Measurements from ENCODE around the gene DLX3.
"Not testable (repeated sequence)": the region's sequence is repeated elsewhere in the genome, so short reads cannot be mapped to it uniquely, and the experiment has no call there.

DLX3 gene
- 0 reads per million in 3 donors for total RNA-seq

GRCh38 chr17:49995055-49995738 is at the start of gene DLX3:
Gene DLX3, minus strand, starts transcription at chr17:49995224. Its CDS starts 226 bp downstream, at chr17:49994998.
- Histone ChIP-seq H3K27ac (ENCODE audit: insufficient read depth, low read length, poor library complexity, severe bottlenecking) (no peak within 1 kb of the TSS), H3K36me3 (ENCODE audit: control insufficient read depth, insufficient read depth, low read length) (no peaks in the 10 kb centered on the region), H3K4me3 (ENCODE audit: insufficient read depth, low read depth, low read length, poor library complexity, severe bottlenecking) (peak within 1 kb of the TSS; percentile 53), H3K4me1 (ENCODE audit: control insufficient read depth, insufficient read depth, low read length, poor library complexity, severe bottlenecking) (peaks cover 29% of the 10 kb centered on the region), H3K9me3 (ENCODE audit: control insufficient read depth, low read length) (no peaks in the 10 kb centered on the region), H3K27me3 (replicated peaks; ENCODE audit: control insufficient read depth, insufficient read depth, low read length, poor library complexity, severe bottlenecking) (peaks cover 61% of the 10 kb centered on the region)
- no peak for DNase-seq

DNA sequence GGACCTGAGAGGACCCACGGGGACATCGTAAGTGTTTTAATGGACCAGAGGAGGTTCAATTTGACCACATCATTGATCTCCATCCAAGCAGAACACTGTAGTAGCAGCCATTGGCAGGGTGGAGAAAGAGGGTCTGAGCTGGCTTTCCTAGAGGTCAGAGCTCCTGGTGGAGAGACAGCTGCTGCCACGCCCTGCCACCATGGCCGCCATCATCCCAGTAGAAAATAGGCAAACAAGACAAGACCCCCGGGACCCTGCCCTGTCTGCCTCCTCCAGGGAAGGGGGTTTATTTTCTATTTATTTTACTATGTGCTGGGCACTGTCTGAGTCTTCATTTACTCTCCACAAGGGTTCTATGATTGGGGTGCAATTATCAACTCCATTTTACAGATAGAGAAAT is 49.5 kb upstream of the DLX3 start:
- Histone ChIP-seq H3K36me3 (ENCODE audit: control insufficient read depth, insufficient read depth, low read length) (no peaks in the 10 kb centered on the region), H3K27me3 (replicated peaks; ENCODE audit: control insufficient read depth, insufficient read depth, low read length, poor library complexity, severe bottlenecking) (no peaks in the 10 kb centered on the region), H3K4me3 (ENCODE audit: insufficient read depth, low read depth, low read length, poor library complexity, severe bottlenecking) (no peak overlapping the region), H3K4me1 (ENCODE audit: control insufficient read depth, insufficient read depth, low read length, poor library complexity, severe bottlenecking) (no peaks in the 10 kb centered on the region), H3K9me3 (ENCODE audit: control insufficient read depth, low read length) (no peaks in the 10 kb centered on the region), H3K27ac (ENCODE audit: insufficient read depth, low read length, poor library complexity, severe bottlenecking) (no peak overlapping the region)
- DNase-seq = no peak

DNA sequence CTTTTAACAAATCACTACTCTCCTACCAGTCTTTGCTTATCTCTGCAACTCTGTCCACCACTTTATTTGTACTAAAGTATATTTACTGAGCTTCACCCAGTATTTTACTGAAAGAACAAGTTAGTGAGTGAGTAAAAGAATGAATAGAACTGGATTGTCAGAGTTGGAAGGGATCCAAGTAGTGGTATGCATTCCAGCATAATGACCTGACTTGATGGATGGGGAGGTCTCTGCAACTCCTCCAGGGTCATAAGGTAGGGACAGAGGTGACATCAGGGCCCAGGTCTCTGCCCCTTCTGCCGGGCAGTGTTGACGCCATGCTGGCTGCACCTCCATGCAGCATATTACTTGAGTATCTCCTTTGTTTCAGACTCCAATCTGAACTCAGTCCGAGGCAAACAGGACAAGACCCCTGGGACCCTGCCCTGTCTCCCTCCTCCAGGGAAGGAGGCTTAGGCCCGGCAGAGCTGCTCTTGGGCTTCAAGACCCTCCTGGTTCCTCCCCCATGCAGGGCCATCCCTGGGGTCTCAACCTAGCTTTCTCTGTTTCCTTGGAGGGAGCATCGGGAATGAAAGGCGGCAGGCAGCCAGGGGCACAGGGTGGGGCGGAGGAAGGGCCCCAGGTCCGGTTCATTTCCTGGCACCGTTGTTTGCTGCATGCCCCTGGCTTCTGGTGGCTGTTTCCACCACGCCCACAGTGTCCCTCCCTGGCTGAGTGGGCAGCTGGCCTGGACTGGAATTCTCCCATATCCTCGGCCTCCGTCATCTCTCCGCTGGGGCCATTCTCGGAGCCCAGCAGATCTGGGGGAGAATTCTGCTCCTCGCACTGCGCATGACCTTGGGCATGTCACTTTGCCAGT is 48.5 kb upstream of the DLX3 start:
- no peaks in the 10 kb centered on the region for H3K9me3 ChIP-seq (ENCODE audit: control insufficient read depth, low read length)
- no peaks in the 10 kb centered on the region for H3K27me3 ChIP-seq (replicated peaks; ENCODE audit: control insufficient read depth, insufficient read depth, low read length, poor library complexity, severe bottlenecking)
- no peak overlapping the region for H3K27ac ChIP-seq (ENCODE audit: insufficient read depth, low read length, poor library complexity, severe bottlenecking)
- no peak for DNase-seq
- no peaks in the 10 kb centered on the region for H3K36me3 ChIP-seq (ENCODE audit: control insufficient read depth, insufficient read depth, low read length)
- no peak overlapping the region for H3K4me3 ChIP-seq (ENCODE audit: insufficient read depth, low read depth, low read length, poor library complexity, severe bottlenecking)
- no peaks in the 10 kb centered on the region for H3K4me1 ChIP-seq (ENCODE audit: control insufficient read depth, insufficient read depth, low read length, poor library complexity, severe bottlenecking)

- H3K4me1 ChIP-seq (ENCODE audit: control insufficient read depth, insufficient read depth, low read length, poor library complexity, severe bottlenecking) = no peaks in the 10 kb centered on the region
- H3K9me3 ChIP-seq (ENCODE audit: control insufficient read depth, low read length) = no peaks in the 10 kb centered on the region
- H3K4me3 ChIP-seq (ENCODE audit: insufficient read depth, low read depth, low read length, poor library complexity, severe bottlenecking) = no peak overlapping the region
- no peaks in the 10 kb centered on the region for H3K36me3 ChIP-seq (ENCODE audit: control insufficient read depth, insufficient read depth, low read length)
- no peak overlapping the region for H3K27ac ChIP-seq (ENCODE audit: insufficient read depth, low read length, poor library complexity, severe bottlenecking)
- no peaks in the 10 kb centered on the region for H3K27me3 ChIP-seq (replicated peaks; ENCODE audit: control insufficient read depth, insufficient read depth, low read length, poor library complexity, severe bottlenecking)
- no peak for DNase-seq
Observed at GRCh38 chr17:50042211-50042610, 47.2 kb upstream of the DLX3 start.

DNA sequence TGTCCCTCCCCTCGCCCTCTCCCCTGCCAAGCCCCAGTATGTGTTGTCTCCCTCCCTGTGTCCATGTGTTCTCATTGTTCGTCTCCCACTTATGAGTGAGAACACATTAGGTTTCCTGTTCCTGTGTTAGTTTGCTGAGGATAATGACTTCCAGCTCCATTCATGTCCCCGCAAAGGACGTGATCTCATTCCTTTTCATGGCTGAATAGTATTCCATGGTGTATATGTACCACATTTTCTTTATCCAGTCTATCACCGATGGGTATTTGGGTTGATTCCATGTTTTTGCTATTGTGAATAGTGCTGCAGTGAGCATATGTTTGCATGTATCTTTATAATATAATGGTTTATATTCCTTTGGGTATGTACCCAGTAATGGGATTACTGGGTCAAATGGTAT is 45.5 kb upstream of the DLX3 start:
- DNase-seq; H3K27ac ChIP-seq (ENCODE audit: insufficient read depth, low read length, poor library complexity, severe bottlenecking); H3K4me3 ChIP-seq (ENCODE audit: insufficient read depth, low read depth, low read length, poor library complexity, severe bottlenecking); H3K27me3 ChIP-seq (replicated peaks; ENCODE audit: control insufficient read depth, insufficient read depth, low read length, poor library complexity, severe bottlenecking); H3K36me3 ChIP-seq (ENCODE audit: control insufficient read depth, insufficient read depth, low read length); H3K4me1 ChIP-seq (ENCODE audit: control insufficient read depth, insufficient read depth, low read length, poor library complexity, severe bottlenecking); H3K9me3 ChIP-seq (ENCODE audit: control insufficient read depth, low read length): not testable (repeated sequence)

GRCh38 chr17:50039058-50039457 is 44.0 kb upstream of the DLX3 start:
- H3K27ac ChIP-seq (ENCODE audit: insufficient read depth, low read length, poor library complexity, severe bottlenecking) = no peak overlapping the region
- H3K4me1 ChIP-seq (ENCODE audit: control insufficient read depth, insufficient read depth, low read length, poor library complexity, severe bottlenecking) = no peaks in the 10 kb centered on the region
- no peaks in the 10 kb centered on the region for H3K9me3 ChIP-seq (ENCODE audit: control insufficient read depth, low read length)
- H3K36me3 ChIP-seq (ENCODE audit: control insufficient read depth, insufficient read depth, low read length) = no peaks in the 10 kb centered on the region
- no peak overlapping the region for H3K4me3 ChIP-seq (ENCODE audit: insufficient read depth, low read depth, low read length, poor library complexity, severe bottlenecking)
- DNase-seq = no peak
- H3K27me3 ChIP-seq (replicated peaks; ENCODE audit: control insufficient read depth, insufficient read depth, low read length, poor library complexity, severe bottlenecking) = no peaks in the 10 kb centered on the region

- H3K4me1 ChIP-seq (ENCODE audit: control insufficient read depth, insufficient read depth, low read length, poor library complexity, severe bottlenecking) = no peaks in the 10 kb centered on the region
- no peak for DNase-seq
- no peak overlapping the region for H3K27ac ChIP-seq (ENCODE audit: insufficient read depth, low read length, poor library complexity, severe bottlenecking)
- H3K27me3 ChIP-seq (replicated peaks; ENCODE audit: control insufficient read depth, insufficient read depth, low read length, poor library complexity, severe bottlenecking) = no peaks in the 10 kb centered on the region
- no peaks in the 10 kb centered on the region for H3K9me3 ChIP-seq (ENCODE audit: control insufficient read depth, low read length)
- H3K36me3 ChIP-seq (ENCODE audit: control insufficient read depth, insufficient read depth, low read length) = no peaks in the 10 kb centered on the region
- H3K4me3 ChIP-seq (ENCODE audit: insufficient read depth, low read depth, low read length, poor library complexity, severe bottlenecking) = no peak overlapping the region
Observed at GRCh38 chr17:50037321-50038107, 42.5 kb upstream of the DLX3 start.

DNA sequence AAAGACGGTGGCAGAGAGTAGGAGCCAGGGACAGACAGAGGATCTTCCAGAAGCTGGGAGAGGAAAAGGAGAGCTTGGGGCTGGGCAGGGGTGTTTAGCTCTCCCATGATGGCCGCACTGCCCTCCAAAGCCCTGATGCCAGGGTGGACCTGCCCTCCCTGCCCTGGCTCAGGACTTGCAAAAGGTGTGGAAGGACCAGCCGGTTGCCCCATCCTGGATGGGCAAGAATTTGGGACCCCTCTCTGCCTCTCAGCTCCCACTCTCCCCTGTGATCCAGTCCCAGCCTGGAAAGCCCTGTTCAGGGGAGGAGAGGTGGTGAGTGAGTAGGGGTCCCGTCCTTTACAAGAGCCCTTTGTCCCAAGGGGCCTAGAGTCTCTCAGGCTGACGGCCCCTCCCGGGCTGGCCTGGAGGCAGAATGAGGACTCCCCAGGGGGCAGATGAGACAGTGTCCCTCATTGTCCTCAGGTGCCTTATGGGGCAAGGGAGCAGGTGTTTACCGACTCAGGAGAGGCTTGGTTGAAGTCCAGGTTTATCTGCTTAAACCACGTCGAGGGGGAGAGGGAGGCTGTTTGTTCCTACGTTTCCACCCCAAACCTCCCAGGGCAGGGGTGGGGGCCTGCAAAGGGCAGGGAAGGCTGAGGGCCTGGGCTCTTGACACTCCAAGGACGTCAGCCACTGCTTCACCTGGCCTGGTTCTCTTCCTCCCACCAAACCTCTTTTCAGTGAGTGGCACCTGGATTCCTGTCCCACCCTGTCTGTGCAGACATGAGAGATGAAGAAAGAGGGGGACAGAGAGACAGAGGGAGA is 41.6 kb upstream of the DLX3 start:
- H3K4me3 ChIP-seq (ENCODE audit: insufficient read depth, low read depth, low read length, poor library complexity, severe bottlenecking) = no peak overlapping the region

GRCh38 chr17:50035945-50036344 is 40.9 kb upstream of the DLX3 start:
- H3K36me3 ChIP-seq (ENCODE audit: control insufficient read depth, insufficient read depth, low read length) = no peaks in the 10 kb centered on the region
- no peak overlapping the region for H3K4me3 ChIP-seq (ENCODE audit: insufficient read depth, low read depth, low read length, poor library complexity, severe bottlenecking)
- no peak for DNase-seq
- no peaks in the 10 kb centered on the region for H3K27me3 ChIP-seq (replicated peaks; ENCODE audit: control insufficient read depth, insufficient read depth, low read length, poor library complexity, severe bottlenecking)
- H3K27ac ChIP-seq (ENCODE audit: insufficient read depth, low read length, poor library complexity, severe bottlenecking) = no peak overlapping the region
- no peaks in the 10 kb centered on the region for H3K4me1 ChIP-seq (ENCODE audit: control insufficient read depth, insufficient read depth, low read length, poor library complexity, severe bottlenecking)
- H3K9me3 ChIP-seq (ENCODE audit: control insufficient read depth, low read length) = no peaks in the 10 kb centered on the region

More for the DNA sequence above, 41.6 kb upstream of the DLX3 start:
- H3K4me1 ChIP-seq (ENCODE audit: control insufficient read depth, insufficient read depth, low read length, poor library complexity, severe bottlenecking) = no peaks in the 10 kb centered on the region
- no peaks in the 10 kb centered on the region for H3K27me3 ChIP-seq (replicated peaks; ENCODE audit: control insufficient read depth, insufficient read depth, low read length, poor library complexity, severe bottlenecking)
- H3K9me3 ChIP-seq (ENCODE audit: control insufficient read depth, low read length) = no peaks in the 10 kb centered on the region
- H3K27ac ChIP-seq (ENCODE audit: insufficient read depth, low read length, poor library complexity, severe bottlenecking) = no peak overlapping the region
- no peaks in the 10 kb centered on the region for H3K36me3 ChIP-seq (ENCODE audit: control insufficient read depth, insufficient read depth, low read length)
- no peak for DNase-seq

All from effector memory CD4-positive, alpha-beta T cell (primary cell).